IMR-90 (cell line): Measurements from ENCODE around the gene GPX3. TPM values are rescaled to one million over a fixed set of nuclear protein-coding genes. Genes with fewer than 3 reads are reported as not detected.

Experiments
- ATAC-seq: fragments of 200-7000 bp; cut with Tn5 transposase; 2 replicates; pipeline ENCODE4 v1.9.1; 2020; ENCODE audit warnings: low read depth, mild to moderate bottlenecking, moderate library complexity
- BruUV-seq: library from RNA; stranded (reverse); fragments of 400-500 nt; replicated peaks from 2 replicates; lab custom pipeline; 2021; lab: Mats Ljungman, UMichigan
- CTCF ChIA-PET: fragments of 300-600 bp; formaldehyde crosslinking; extraction: SDS; loops from one replicate; lab custom pipeline; 2021; ENCODE audit warnings: antibody characterized with exemption; lab: Yijun Ruan, JAX
- POLR2A ChIA-PET: fragments of 300-600 bp; sonication (Branson Sonifier 250); formaldehyde crosslinking; loops from one replicate; lab custom pipeline; 2022; ENCODE audit warnings: antibody characterized with exemption; ENCODE audit not compliant: unreplicated experiment; lab: Charles Lee
- DNase-seq: peaks from one replicate; pipeline ENCODE4 v3.0.0; 2013
- H2AFZ ChIP-seq: replicated peaks from 2 replicates; pipeline ENCODE3; 2013; ENCODE audit warnings: low read length, mild to moderate bottlenecking; ENCODE audit not compliant: poor library complexity
- H2AK5ac ChIP-seq: 2 replicates; pipeline ENCODE4 v1.6.1; 2013; ENCODE audit warnings: low read depth, low read length, inconsistent platforms
- H2AK9ac ChIP-seq: replicated peaks from 2 replicates; pipeline ENCODE3; 2013; ENCODE audit warnings: mild to moderate bottlenecking, low read depth, low read length, moderate library complexity; ENCODE audit not compliant: poor library complexity
- H2BK120ac ChIP-seq: 2 replicates; pipeline ENCODE4 v1.6.1; 2013; ENCODE audit warnings: low read depth, low read length, inconsistent platforms
- H2BK15ac ChIP-seq: 3 replicates; pipeline ENCODE4 v1.6.1; 2013; ENCODE audit warnings: low read depth, low read length, inconsistent platforms
- H2BK20ac ChIP-seq: 2 replicates; pipeline ENCODE4 v1.6.1; 2013; ENCODE audit warnings: low read depth, mild to moderate bottlenecking, inconsistent platforms, low read length, moderate library complexity
- H2BK5ac ChIP-seq: 2 replicates; pipeline ENCODE4 v1.6.1; 2013; ENCODE audit warnings: mild to moderate bottlenecking, low read depth, low read length, inconsistent platforms; ENCODE audit not compliant: poor library complexity, severe bottlenecking
- H3K14ac ChIP-seq: replicated peaks from 2 replicates; pipeline ENCODE4 v1.6.1; 2013; ENCODE audit warnings: low read depth, low read length, inconsistent platforms
- H3K18ac ChIP-seq: 2 replicates; pipeline ENCODE4 v1.6.1; 2013; ENCODE audit warnings: low read depth, low read length, control low read depth
- H3K23ac ChIP-seq: 2 replicates; pipeline ENCODE4 v1.6.1; 2013; ENCODE audit warnings: low read depth, low read length, inconsistent platforms
- H3K27ac ChIP-seq: 2 replicates; pipeline ENCODE4 v1.5.1; 2013; ENCODE audit warnings: mild to moderate bottlenecking, control low read depth, low read length; ENCODE audit not compliant: insufficient read depth
- H3K27me3 ChIP-seq: 2 replicates; pipeline ENCODE4 v1.6.1; 2013; ENCODE audit warnings: low read length; ENCODE audit not compliant: control insufficient read depth, insufficient read depth
- H3K36me3 ChIP-seq: 2 replicates; pipeline ENCODE4 v1.6.1; 2013; ENCODE audit warnings: low read length, mixed read lengths; ENCODE audit not compliant: control insufficient read depth, insufficient read depth
- H3K4ac ChIP-seq: 2 replicates; pipeline ENCODE4 v1.6.1; 2013; ENCODE audit warnings: low read depth, low read length, inconsistent platforms
- H3K4me1 ChIP-seq: 2 replicates; pipeline ENCODE4 v1.6.1; 2013; ENCODE audit warnings: low read length, mixed read lengths; ENCODE audit not compliant: control insufficient read depth, insufficient read depth
- H3K4me2 ChIP-seq: 2 replicates; pipeline ENCODE4 v1.6.1; 2013; ENCODE audit warnings: low read depth, mild to moderate bottlenecking, control low read depth, low read length, moderate library complexity
- H3K4me3 ChIP-seq: 2 replicates; pipeline ENCODE4 v1.5.1; 2013; ENCODE audit warnings: low read depth, mild to moderate bottlenecking, control low read depth, low read length, moderate library complexity; ENCODE audit not compliant: insufficient read depth
- H3K56ac ChIP-seq: 2 replicates; pipeline ENCODE4 v1.6.1; 2013; ENCODE audit warnings: low read length, inconsistent platforms; ENCODE audit not compliant: insufficient read depth; ENCODE audit errors: extremely low read depth
- H3K79me1 ChIP-seq, 2 experiments: 2 replicates each; pipeline ENCODE4 v1.6.1; 2013; ENCODE audit warnings: low read length in 2 of 2, inconsistent platforms in 1 of 2, low read depth in 1 of 2
- H3K9ac ChIP-seq: 2 replicates; pipeline ENCODE4 v1.6.1; 2013; ENCODE audit warnings: low read depth, low read length, control low read depth
- H3K9me1 ChIP-seq: 2 replicates; pipeline ENCODE4 v1.6.1; 2013; ENCODE audit warnings: low read length, inconsistent platforms; ENCODE audit not compliant: insufficient read depth
- H3K9me3 ChIP-seq: 2 replicates; pipeline ENCODE4 v1.6.1; 2013; ENCODE audit warnings: low read length; ENCODE audit not compliant: control insufficient read depth, insufficient read depth
- H4K20me1 ChIP-seq: 2 replicates; pipeline ENCODE4 v1.6.1; 2013; ENCODE audit warnings: low read length, inconsistent platforms; ENCODE audit not compliant: insufficient read depth
- H4K5ac ChIP-seq: 2 replicates; pipeline ENCODE4 v1.6.1; 2013; ENCODE audit warnings: mild to moderate bottlenecking, low read depth, low read length, control low read depth
- H4K8ac ChIP-seq, 2 experiments: 2 replicates each; pipeline ENCODE4 v1.6.1; 2013; ENCODE audit warnings: low read depth in 2 of 2, low read length in 2 of 2, control low read depth in 1 of 2, inconsistent platforms in 1 of 2
- H4K91ac ChIP-seq: 2 replicates; pipeline ENCODE4 v1.6.1; 2013; ENCODE audit warnings: low read depth, low read length, inconsistent platforms; ENCODE audit not compliant: insufficient read depth
- BHLHE40 ChIP-seq: fragments of 150-350 bp; IDR thresholded peaks from 2 replicates; pipeline ENCODE4 v1.6.1; 2016; ENCODE audit warnings: mild to moderate bottlenecking, low read depth, low read length
- CEBPB ChIP-seq: IDR thresholded peaks from 2 replicates; pipeline ENCODE4 v1.6.1; 2012; ENCODE audit warnings: low read depth, low read length, improper control_type of control experiment
- CHD1 ChIP-seq: IDR thresholded peaks from 2 replicates; pipeline ENCODE4 v1.6.1; 2012; ENCODE audit warnings: low read depth, low read length, improper control_type of control experiment
- FOS ChIP-seq: fragments of 150-350 bp; IDR thresholded peaks from 2 replicates; pipeline ENCODE4 v1.6.1; 2016; ENCODE audit warnings: low read depth, low read length
- MAFK ChIP-seq: IDR thresholded peaks from 2 replicates; pipeline ENCODE4 v1.6.1; 2012; ENCODE audit warnings: low read depth, low read length, improper control_type of control experiment
- MAZ ChIP-seq: IDR thresholded peaks from 2 replicates; pipeline ENCODE4 v1.6.1; 2012; ENCODE audit warnings: low read depth, mild to moderate bottlenecking, low read length, improper control_type of control experiment, moderate library complexity, borderline replicate concordance
- MXI1 ChIP-seq: IDR thresholded peaks from 2 replicates; pipeline ENCODE4 v1.6.1; 2012; ENCODE audit warnings: low read depth, mild to moderate bottlenecking, low read length, moderate library complexity, borderline replicate concordance
- NFE2L2 ChIP-seq: fragments of 150-350 bp; IDR thresholded peaks from 2 replicates; pipeline ENCODE4 v1.6.1; 2016; ENCODE audit warnings: low read depth, mild to moderate bottlenecking, low read length
- POLR2A ChIP-seq: IDR thresholded peaks from 2 replicates; pipeline ENCODE4 v1.6.1; 2012; ENCODE audit warnings: mild to moderate bottlenecking, low read depth, low read length
- RAD21 ChIP-seq: IDR thresholded peaks from 2 replicates; pipeline ENCODE4 v1.6.1; 2012; ENCODE audit warnings: low read length, improper control_type of control experiment
- RCOR1 ChIP-seq: IDR thresholded peaks from 2 replicates; pipeline ENCODE4 v1.6.1; 2012; ENCODE audit warnings: mild to moderate bottlenecking, low read length, improper control_type of control experiment; ENCODE audit not compliant: insufficient replicate concordance
- RFX5 ChIP-seq: IDR thresholded peaks from 2 replicates; pipeline ENCODE4 v1.8.0; 2012; ENCODE audit warnings: low read depth, mild to moderate bottlenecking, low read length, moderate library complexity
- SMC3 ChIP-seq: fragments of 150-350 bp; IDR thresholded peaks from 2 replicates; pipeline ENCODE4 v1.6.1; 2016; ENCODE audit warnings: low read depth, mild to moderate bottlenecking, antibody characterized with exemption, low read length, moderate library complexity
- WGBS, 2 experiments: methylation state at CpG; one replicate each; pipeline versions ENCODE4 v1.1.5 to v1.1.7; 2013; ENCODE audit warnings: missing lambda C conversion rate in 2 of 2; ENCODE audit not compliant: insufficient read length in 1 of 2; ENCODE audit errors: extremely low coverage in 2 of 2; 5-methylcytosine and 5-hydroxymethylcytosine counted together
- dilution Hi-C: fragments of 300-500 bp; cut with HindIII; formaldehyde crosslinking; loops from one replicate; pipeline ENCODE4 v1.14.3; 2018; ENCODE audit warnings: low sequenced_read_pairs; ENCODE audit not compliant: unreplicated experiment
- in situ Hi-C: fragments of 300-500 bp; cut with MboI; formaldehyde crosslinking; loops from 3 replicates; pipeline ENCODE4 v1.14.3; 2019; ENCODE audit warnings: low sequenced_read_pairs, inconsistent platforms, mixed read lengths
- intact Hi-C: fragments of 100-400 bp; cut with micrococcal nuclease; formaldehyde crosslinking; loops from 2 replicates; pipeline ENCODE4 v1.10.0; 2022
- polyA plus RNA-seq, 3 experiments: library from polyadenylated mRNA; depleted of rRNA; stranded (reverse); fragments of >200 nt; gene quantifications; 2 replicates each; pipeline ENCODE4 v1.2.3, GENCODE V29; 2012; ENCODE audit warnings: low replicate concordance in 1 of 3
- total RNA-seq: library from RNA; depleted of rRNA; stranded (reverse); fragments of >200 nt; gene quantifications from 2 replicates; pipeline ENCODE4 v1.2.3, GENCODE V29; 2012
- TF ChIP-seq, protein P1 (sequence below): conservative IDR thresholded peaks from 2 replicates; pipeline ENCODE4 v1.5.1; 2012; ENCODE audit warnings: mild to moderate bottlenecking, low read depth, low read length, improper control_type of control experiment
- TF ChIP-seq, protein P2 (sequence below): fragments of 150-350 bp; IDR thresholded peaks from 2 replicates; pipeline ENCODE4 v1.6.1; 2016; ENCODE audit warnings: low read depth, mild to moderate bottlenecking, low read length, moderate library complexity, borderline replicate concordance
- TF ChIP-seq, protein P3 (sequence below): fragments of 150-350 bp; IDR thresholded peaks from 2 replicates; pipeline ENCODE4 v1.6.1; 2017; ENCODE audit warnings: mild to moderate bottlenecking, antibody characterized with exemption, low read length, low read depth

Gene GPX3
- total and polyA plus RNA-seq, 2 of the 4 experiments (the other 2 are of a cell fraction) = 0.36 to 1.0 TPM

DNA sequence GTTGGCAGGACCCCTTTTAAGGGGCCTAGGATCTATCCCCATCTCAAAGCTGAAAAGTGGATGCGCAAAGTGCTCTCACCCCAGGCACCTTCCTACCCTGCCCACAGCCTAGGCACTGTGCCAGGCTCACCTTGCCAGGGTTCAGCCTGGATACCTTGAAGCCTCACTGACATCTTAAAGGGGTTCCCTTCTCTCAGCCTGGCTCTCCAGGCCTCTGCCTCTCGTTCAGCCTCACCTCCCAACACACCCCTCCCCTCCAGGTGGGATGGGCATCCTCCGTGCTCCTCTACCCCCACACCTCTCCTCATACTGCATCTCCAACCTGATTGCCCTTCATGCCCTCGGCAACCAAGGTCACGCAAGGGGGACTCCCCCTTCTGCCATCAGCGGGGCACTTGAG, 34.9 kb downstream of the GPX3 start:
- Histone ChIP-seq H3K23ac (no peak overlapping the region; the same call in 1 of the 2 replicates), H3K79me1 (peaks cover 10 to 63% of the 10 kb centered on the region in 2 experiments), H2AK5ac (no peak overlapping the region), H3K9ac (no peak overlapping the region), H3K36me3 (peaks cover 44% of the 10 kb centered on the region), H2AK9ac (no peak overlapping the region), H3K4me3 (no peak overlapping the region), H2BK15ac (no peak overlapping the region), H3K27me3 (no peaks in the 10 kb centered on the region), H4K5ac (no peak overlapping the region), H4K20me1 (peaks cover 10% of the 10 kb centered on the region), H3K4me1 (peaks cover 9% of the 10 kb centered on the region), H4K8ac (no peak overlapping the region), H4K91ac (no peak overlapping the region), H3K4ac (no peak overlapping the region), H3K18ac (no peak overlapping the region), H2BK20ac (no peak overlapping the region), H3K56ac (no peak overlapping the region), H3K9me3 (no peaks in the 10 kb centered on the region), H2AFZ (no peak overlapping the region), H2BK5ac (no peak overlapping the region), H3K14ac (no peak overlapping the region), H3K9me1 (peaks cover 10% of the 10 kb centered on the region), H3K27ac (no peak overlapping the region), H2BK120ac (no peak overlapping the region), H3K4me2 (no peak overlapping the region)
- dilution Hi-C loops (no loop called here), in situ Hi-C loops (no loop called here), intact Hi-C loops (no loop called here)
- no peak for DNase-seq
- TF ChIP-seq, protein P1, sequence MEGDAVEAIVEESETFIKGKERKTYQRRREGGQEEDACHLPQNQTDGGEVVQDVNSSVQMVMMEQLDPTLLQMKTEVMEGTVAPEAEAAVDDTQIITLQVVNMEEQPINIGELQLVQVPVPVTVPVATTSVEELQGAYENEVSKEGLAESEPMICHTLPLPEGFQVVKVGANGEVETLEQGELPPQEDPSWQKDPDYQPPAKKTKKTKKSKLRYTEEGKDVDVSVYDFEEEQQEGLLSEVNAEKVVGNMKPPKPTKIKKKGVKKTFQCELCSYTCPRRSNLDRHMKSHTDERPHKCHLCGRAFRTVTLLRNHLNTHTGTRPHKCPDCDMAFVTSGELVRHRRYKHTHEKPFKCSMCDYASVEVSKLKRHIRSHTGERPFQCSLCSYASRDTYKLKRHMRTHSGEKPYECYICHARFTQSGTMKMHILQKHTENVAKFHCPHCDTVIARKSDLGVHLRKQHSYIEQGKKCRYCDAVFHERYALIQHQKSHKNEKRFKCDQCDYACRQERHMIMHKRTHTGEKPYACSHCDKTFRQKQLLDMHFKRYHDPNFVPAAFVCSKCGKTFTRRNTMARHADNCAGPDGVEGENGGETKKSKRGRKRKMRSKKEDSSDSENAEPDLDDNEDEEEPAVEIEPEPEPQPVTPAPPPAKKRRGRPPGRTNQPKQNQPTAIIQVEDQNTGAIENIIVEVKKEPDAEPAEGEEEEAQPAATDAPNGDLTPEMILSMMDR = no peak
- TF ChIP-seq RCOR1 (no peak), MAZ (no peak), NFE2L2 (no peak), RFX5 (no peak), MXI1 (no peak), POLR2A (no peak), MAFK (no peak), RAD21 (no peak), FOS (no peak), SMC3 (no peak), CHD1 (no peak), BHLHE40 (no peak), CEBPB (no peak)
- TF ChIP-seq, protein P2, sequence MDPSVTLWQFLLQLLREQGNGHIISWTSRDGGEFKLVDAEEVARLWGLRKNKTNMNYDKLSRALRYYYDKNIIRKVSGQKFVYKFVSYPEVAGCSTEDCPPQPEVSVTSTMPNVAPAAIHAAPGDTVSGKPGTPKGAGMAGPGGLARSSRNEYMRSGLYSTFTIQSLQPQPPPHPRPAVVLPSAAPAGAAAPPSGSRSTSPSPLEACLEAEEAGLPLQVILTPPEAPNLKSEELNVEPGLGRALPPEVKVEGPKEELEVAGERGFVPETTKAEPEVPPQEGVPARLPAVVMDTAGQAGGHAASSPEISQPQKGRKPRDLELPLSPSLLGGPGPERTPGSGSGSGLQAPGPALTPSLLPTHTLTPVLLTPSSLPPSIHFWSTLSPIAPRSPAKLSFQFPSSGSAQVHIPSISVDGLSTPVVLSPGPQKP = no peak
- TF ChIP-seq, protein P3, sequence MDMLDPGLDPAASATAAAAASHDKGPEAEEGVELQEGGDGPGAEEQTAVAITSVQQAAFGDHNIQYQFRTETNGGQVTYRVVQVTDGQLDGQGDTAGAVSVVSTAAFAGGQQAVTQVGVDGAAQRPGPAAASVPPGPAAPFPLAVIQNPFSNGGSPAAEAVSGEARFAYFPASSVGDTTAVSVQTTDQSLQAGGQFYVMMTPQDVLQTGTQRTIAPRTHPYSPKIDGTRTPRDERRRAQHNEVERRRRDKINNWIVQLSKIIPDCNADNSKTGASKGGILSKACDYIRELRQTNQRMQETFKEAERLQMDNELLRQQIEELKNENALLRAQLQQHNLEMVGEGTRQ = no peak
- no CpG with 5 or more reads among the region's 6 CpGs for WGBS, 2 experiments
- BruUV-seq = no TSS peak
- no peak for ATAC-seq
- ChIA-PET CTCF (no interaction called here), POLR2A (no interaction called here)
